Prostate gland (tissue), 2 donors: ENCODE results near the gene CLDN10.

Experiments used
- CTCF ChIP-seq, 4 experiments: fragments of 200-600 bp in 2 of 4; fragments of 450-650 bp in 2 of 4; sonication (generic) in 2 of 4; IDR thresholded peaks; 1 replicate in 3 of 4; 2 replicates in 1 of 4; pipeline ENCODE4 v1.5.1; 2016 to 2019; ENCODE audit warnings: antibody characterized with exemption in 4 of 4, mild to moderate bottlenecking in 2 of 4, moderate library complexity in 2 of 4
- POLR2A ChIP-seq: fragments of 450-650 bp; IDR thresholded peaks from one replicate; pipeline ENCODE4 v1.6.1; 2016; ENCODE audit warnings: antibody characterized with exemption, mild to moderate bottlenecking
- POLR2AphosphoS5 ChIP-seq: sonication (generic); formaldehyde crosslinking; IDR thresholded peaks from one replicate; pipeline ENCODE4 v1.6.1; 2017; ENCODE audit warnings: antibody characterized with exemption

GRCh38 chr13:95541308-95541707 is 11.2 kb upstream of the CLDN10 start:
- TF ChIP-seq CTCF (IDR thresholded peaks at IDR 0.05) (no peak), POLR2A (no peak), POLR2AphosphoS5 (no peak)
